Inflammatory macrophage treated with lipopolysaccharide for 1 hour (primary cell): ENCODE data around the gene MTMR12.
"Not testable (repeated sequence)": the region's sequence is repeated elsewhere in the genome, so short reads cannot be mapped to it uniquely, and the experiment has no call there.

Experiments used
- DNase-seq, 2 donors: peaks; one replicate each; pipeline ENCODE4 v3.0.0-alpha.2; 2020 to 2022

The MTMR12 gene

GRCh38 chr5:32322882-32323281 lies 10.1 kb upstream of the MTMR12 start:
- DNase-seq = no peak

- DNase-seq = not testable (repeated sequence)
These were observed 9.0 kb upstream of the MTMR12 start for GRCh38 chr5:32321787-32322186.

GRCh38 chr5:32320576-32320975 lies 7.8 kb upstream of the MTMR12 start:
- no peak for DNase-seq

- DNase-seq = peak in 1 of 2 donors; percentile 42
These were observed 7.3 kb upstream of the MTMR12 start for GRCh38 chr5:32319926-32320543.

- DNase-seq = no peak
These were observed 6.7 kb upstream of the MTMR12 start for GRCh38 chr5:32319392-32319791.

- peak; percentile 45 to 73 for DNase-seq
These were observed 4.3 kb upstream of the MTMR12 start for GRCh38 chr5:32317041-32317440.

- DNase-seq = peak in 1 of 2 donors; percentile 39
These were observed 2.7 kb upstream of the MTMR12 start for GRCh38 chr5:32315221-32316014.

- no peak for DNase-seq
These were observed 1.9 kb upstream of the MTMR12 start for GRCh38 chr5:32314658-32315057.

- not testable (repeated sequence) for DNase-seq
These were observed 1.4 kb upstream of the MTMR12 start for GRCh38 chr5:32314152-32314488.

GRCh38 chr5:32312197-32312594 lies 543 bp downstream of the MTMR12 start:
- peak in 1 of 2 donors; percentile 30 for DNase-seq

GRCh38 chr5:32311404-32312196 lies 1.1 kb downstream of the MTMR12 start:
- DNase-seq = no peak

- no peak for DNase-seq
These were observed 3.0 kb downstream of the MTMR12 start for GRCh38 chr5:32309761-32310160.

GRCh38 chr5:32308946-32309345 lies 3.8 kb downstream of the MTMR12 start:
- peak; percentile 40 to 47 for DNase-seq

- no peak for DNase-seq
These were observed 5.0 kb downstream of the MTMR12 start for GRCh38 chr5:32307769-32308194.

GRCh38 chr5:32304622-32305021 lies 8.1 kb downstream of the MTMR12 start:
- DNase-seq = peak; percentile 34 to 43

GRCh38 chr5:32303755-32304120 lies 9.0 kb downstream of the MTMR12 start:
- DNase-seq = no peak

GRCh38 chr5:32302835-32303754 lies 9.6 kb downstream of the MTMR12 start:
- DNase-seq = no peak

- no peak for DNase-seq
These were observed 10.8 kb downstream of the MTMR12 start for GRCh38 chr5:32301891-32302290.

- no peak for DNase-seq
These were observed 13.6 kb downstream of the MTMR12 start for GRCh38 chr5:32299059-32299677.

- DNase-seq = no peak
These were observed 14.7 kb downstream of the MTMR12 start for GRCh38 chr5:32298059-32298415.

- no peak for DNase-seq
These were observed 15.3 kb downstream of the MTMR12 start for GRCh38 chr5:32297181-32298058.
